Measurements from ENCODE around the gene SCNN1G.

Gene SCNN1G

GRCh38 chr16:23182679-23183542 lies at the start of gene SCNN1G:
TSS of gene SCNN1G (plus strand) at chr16:23182745. CDS start at chr16:23186272, 3,527 bp downstream.
- TF ChIP-seq, protein P1, sequence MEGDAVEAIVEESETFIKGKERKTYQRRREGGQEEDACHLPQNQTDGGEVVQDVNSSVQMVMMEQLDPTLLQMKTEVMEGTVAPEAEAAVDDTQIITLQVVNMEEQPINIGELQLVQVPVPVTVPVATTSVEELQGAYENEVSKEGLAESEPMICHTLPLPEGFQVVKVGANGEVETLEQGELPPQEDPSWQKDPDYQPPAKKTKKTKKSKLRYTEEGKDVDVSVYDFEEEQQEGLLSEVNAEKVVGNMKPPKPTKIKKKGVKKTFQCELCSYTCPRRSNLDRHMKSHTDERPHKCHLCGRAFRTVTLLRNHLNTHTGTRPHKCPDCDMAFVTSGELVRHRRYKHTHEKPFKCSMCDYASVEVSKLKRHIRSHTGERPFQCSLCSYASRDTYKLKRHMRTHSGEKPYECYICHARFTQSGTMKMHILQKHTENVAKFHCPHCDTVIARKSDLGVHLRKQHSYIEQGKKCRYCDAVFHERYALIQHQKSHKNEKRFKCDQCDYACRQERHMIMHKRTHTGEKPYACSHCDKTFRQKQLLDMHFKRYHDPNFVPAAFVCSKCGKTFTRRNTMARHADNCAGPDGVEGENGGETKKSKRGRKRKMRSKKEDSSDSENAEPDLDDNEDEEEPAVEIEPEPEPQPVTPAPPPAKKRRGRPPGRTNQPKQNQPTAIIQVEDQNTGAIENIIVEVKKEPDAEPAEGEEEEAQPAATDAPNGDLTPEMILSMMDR (IDR thresholded peaks at IDR 0.05; ENCODE audit: control insufficient read depth, extremely low read depth, insufficient read depth): no peak
- DNase-seq (ENCODE audit: low read depth): no peak
- H3K4me3 ChIP-seq (ENCODE audit: low read depth, low read length): peak within 1 kb of the TSS; percentile 57

- no peak for DNase-seq (ENCODE audit: low read depth)
- no peak overlapping the region for H3K4me3 ChIP-seq (ENCODE audit: low read depth, low read length)
- TF ChIP-seq, protein P1 (IDR thresholded peaks at IDR 0.05; ENCODE audit: control insufficient read depth, extremely low read depth, insufficient read depth): no peak
Measured at GRCh38 chr16:23132775-23133463, 49.6 kb upstream of the SCNN1G start.

GRCh38 chr16:23134274-23134673 lies 48.3 kb upstream of the SCNN1G start:
- no peak for DNase-seq (ENCODE audit: low read depth)
- H3K4me3 ChIP-seq (ENCODE audit: low read depth, low read length): no peak overlapping the region
- TF ChIP-seq, protein P1 (IDR thresholded peaks at IDR 0.05; ENCODE audit: control insufficient read depth, extremely low read depth, insufficient read depth): no peak

DNA sequence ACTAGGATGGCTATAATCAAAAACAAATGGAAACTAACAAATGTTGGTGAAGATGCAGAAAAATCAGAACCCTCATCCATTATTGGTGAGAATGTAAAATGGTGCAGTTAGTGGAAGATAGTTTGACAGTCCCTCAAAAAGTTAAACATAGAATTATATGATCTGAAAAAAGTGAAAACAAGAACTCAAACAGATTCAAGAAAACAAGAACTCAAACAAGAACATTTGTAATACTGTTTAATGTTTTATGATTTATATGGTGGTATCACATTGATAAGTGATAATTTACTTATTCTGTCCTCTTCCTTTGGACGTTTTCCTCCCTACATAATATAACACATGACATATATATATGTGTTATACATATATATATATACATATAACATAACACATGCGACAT lies 45.3 kb upstream of the SCNN1G start:
- DNase-seq (ENCODE audit: low read depth): no peak
- no peak overlapping the region for H3K4me3 ChIP-seq (ENCODE audit: low read depth, low read length)
- TF ChIP-seq, protein P1 (IDR thresholded peaks at IDR 0.05; ENCODE audit: control insufficient read depth, extremely low read depth, insufficient read depth): no peak

DNA sequence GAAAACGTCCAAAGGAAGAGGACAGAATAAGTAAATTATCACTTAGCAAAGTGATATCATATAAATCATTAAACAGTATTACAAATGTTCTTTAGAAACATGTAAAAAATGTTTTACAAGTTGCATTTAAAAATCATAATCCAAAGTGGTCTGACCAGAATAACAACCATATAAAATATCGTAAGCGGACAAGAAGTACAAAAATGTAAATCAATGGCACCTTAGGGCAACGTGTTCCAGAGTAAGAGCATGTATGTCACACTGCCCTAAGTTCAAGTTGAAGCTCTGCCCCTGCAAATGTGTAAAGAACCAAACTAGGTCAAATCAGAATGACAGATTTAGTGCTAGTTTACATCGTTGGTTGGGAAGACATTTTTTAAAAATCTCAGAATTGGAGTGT lies 44.7 kb upstream of the SCNN1G start:
- TF ChIP-seq, protein P1 (IDR thresholded peaks at IDR 0.05; ENCODE audit: control insufficient read depth, extremely low read depth, insufficient read depth): no peak
- DNase-seq (ENCODE audit: low read depth): peak; percentile 73
- H3K4me3 ChIP-seq (ENCODE audit: low read depth, low read length): no peak overlapping the region

GRCh38 chr16:23140107-23140506 lies 42.4 kb upstream of the SCNN1G start:
- H3K4me3 ChIP-seq (ENCODE audit: low read depth, low read length): no peak overlapping the region
- DNase-seq (ENCODE audit: low read depth): no peak
- TF ChIP-seq, protein P1 (IDR thresholded peaks at IDR 0.05; ENCODE audit: control insufficient read depth, extremely low read depth, insufficient read depth): no peak
